ENCODE results near the gene PIGC. TPM values are rescaled to one million over a fixed set of nuclear protein-coding genes. Genes with fewer than 3 reads are reported as not detected.

The PIGC gene
- total and polyA plus RNA-seq, 10 of the 15 experiments (the other 5 are each of a cell fraction or from before 2014, with no cell fraction given): 11.0 to 37.3 (median 19.6) TPM

DNA sequence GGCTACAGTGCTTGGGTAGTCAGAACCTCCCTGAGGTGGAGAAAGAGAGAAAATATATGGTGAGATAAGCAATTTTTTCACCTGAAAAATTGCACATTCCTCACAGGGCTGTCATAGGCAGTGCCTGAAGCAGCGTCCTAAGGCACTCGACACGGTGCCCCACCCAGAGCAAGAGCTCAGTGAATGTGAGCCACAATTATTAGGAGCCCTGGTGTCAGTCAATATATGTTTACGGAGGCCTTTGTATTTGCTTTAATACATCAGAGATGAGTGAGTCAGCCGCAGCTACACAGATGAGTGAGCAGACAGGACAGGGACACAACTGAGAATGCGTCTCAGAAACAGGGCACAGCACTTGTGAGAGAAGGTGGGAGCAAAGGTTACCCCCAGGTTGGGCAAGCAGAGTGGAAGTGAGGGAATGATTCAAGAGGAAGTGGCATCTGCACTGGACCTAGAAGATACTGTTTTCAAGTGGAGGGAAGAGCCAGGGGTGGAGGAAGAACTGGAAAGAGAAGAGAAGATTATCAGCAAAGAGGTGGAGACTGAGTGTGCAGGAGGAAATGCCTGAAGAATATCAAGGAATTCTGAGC lies 5.2 kb upstream of the PIGC start:
- Histone ChIP-seq H2AFZ (ENCODE audit: control insufficient read depth, low read depth, low read length) (no peak overlapping the region), H3K4me1 (ENCODE audit: control insufficient read depth, insufficient read depth, low read length) (no peaks in the 10 kb centered on the region), H4K20me1 (ENCODE audit: control insufficient read depth, insufficient read depth) (no peaks in the 10 kb centered on the region), H3K4me2 (ENCODE audit: control insufficient read depth, insufficient read depth) (no peak overlapping the region), H3K4me3 (no peak overlapping the region), H3K79me2 (ENCODE audit: control insufficient read depth, insufficient read depth, low read length) (no peaks in the 10 kb centered on the region), H3K27me3 (replicated peaks in 1 of 2; ENCODE audit: control insufficient read depth in 2 of 2, insufficient read depth in 2 of 2, low read length in 1 of 2) (no peaks in the 10 kb centered on the region; a peak in 1 of 4 replicates), H3K36me3 (ENCODE audit: control insufficient read depth in 2 of 2, insufficient read depth in 2 of 2, low read length in 1 of 2) (no peaks in the 10 kb centered on the region), H3K9me3 (replicated peaks; ENCODE audit: control insufficient read depth, insufficient read depth, low read length) (no peaks in the 10 kb centered on the region), H3K9ac (ENCODE audit: control insufficient read depth, insufficient read depth, low read length) (no peak overlapping the region), H3K27ac (ENCODE audit: control insufficient read depth, insufficient read depth) (no peak overlapping the region)
- no peak for ATAC-seq
- WGBS (ENCODE audit: insufficient coverage, insufficient replicate concordance, low lambda C conversion rate, missing lambda C conversion rate): 17% methylated on average over 6 of the region's 6 CpGs
- in situ Hi-C loops (cut with MboI): loop anchor here (25.0 kb wide), 1 partner anchor 662 kb away; the partner anchor contains the start of gene METTL13
- no peak for DNase-seq (ENCODE audit: low read depth, low spot score)
- SMC1A ChIA-PET (ENCODE audit: uncharacterized antibody, unreplicated experiment): interaction anchor here (0.8 to 1.4 kb wide), 3 partner anchors 278 to 397 kb away, joined by 3 to 5 read pairs (median 3); no protein-coding TSS in a partner anchor
- POLR2A ChIA-PET: no interaction called here
- CTCF ChIA-PET: interaction anchor here (1.5 to 5.9 kb wide), 2 partner anchors 12 to 270 kb away, joined by 3 to 48 read pairs; no protein-coding TSS in a partner anchor
- no peak for FAIRE-seq
- intact Hi-C loops (cut with micrococcal nuclease; ENCODE audit: unreplicated experiment): no loop called here
- RAD21 ChIA-PET (ENCODE audit: unreplicated experiment): interaction anchor here (1.9 kb wide), 1 partner anchor 271 kb away, joined by 11 read pairs; no protein-coding TSS in a partner anchor
- BruUV-seq (replicated peaks): no TSS peak
- TF ChIP-seq PML (IDR thresholded peaks at IDR 0.05; ENCODE audit: low read length) (no peak), SUZ12 (IDR thresholded peaks at IDR 0.05; ENCODE audit: unreplicated experiment) (no peak), YBX1 (IDR thresholded peaks at IDR 0.05) (no peak), POLR2AphosphoS2 (IDR thresholded peaks at IDR 0.05; ENCODE audit: low read depth, low read length) (no peak), EZH2 (IDR thresholded peaks at IDR 0.05; ENCODE audit: borderline replicate concordance, control insufficient read depth, low read depth, low read length) (no peak), NRF1 (conservative IDR thresholded peaks at IDR 0.05; ENCODE audit: low read depth, low read length) (no peak), IRF4 (IDR thresholded peaks at IDR 0.05; ENCODE audit: low read depth, low read length) (no peak)
- TF ChIP-seq, protein P1, sequence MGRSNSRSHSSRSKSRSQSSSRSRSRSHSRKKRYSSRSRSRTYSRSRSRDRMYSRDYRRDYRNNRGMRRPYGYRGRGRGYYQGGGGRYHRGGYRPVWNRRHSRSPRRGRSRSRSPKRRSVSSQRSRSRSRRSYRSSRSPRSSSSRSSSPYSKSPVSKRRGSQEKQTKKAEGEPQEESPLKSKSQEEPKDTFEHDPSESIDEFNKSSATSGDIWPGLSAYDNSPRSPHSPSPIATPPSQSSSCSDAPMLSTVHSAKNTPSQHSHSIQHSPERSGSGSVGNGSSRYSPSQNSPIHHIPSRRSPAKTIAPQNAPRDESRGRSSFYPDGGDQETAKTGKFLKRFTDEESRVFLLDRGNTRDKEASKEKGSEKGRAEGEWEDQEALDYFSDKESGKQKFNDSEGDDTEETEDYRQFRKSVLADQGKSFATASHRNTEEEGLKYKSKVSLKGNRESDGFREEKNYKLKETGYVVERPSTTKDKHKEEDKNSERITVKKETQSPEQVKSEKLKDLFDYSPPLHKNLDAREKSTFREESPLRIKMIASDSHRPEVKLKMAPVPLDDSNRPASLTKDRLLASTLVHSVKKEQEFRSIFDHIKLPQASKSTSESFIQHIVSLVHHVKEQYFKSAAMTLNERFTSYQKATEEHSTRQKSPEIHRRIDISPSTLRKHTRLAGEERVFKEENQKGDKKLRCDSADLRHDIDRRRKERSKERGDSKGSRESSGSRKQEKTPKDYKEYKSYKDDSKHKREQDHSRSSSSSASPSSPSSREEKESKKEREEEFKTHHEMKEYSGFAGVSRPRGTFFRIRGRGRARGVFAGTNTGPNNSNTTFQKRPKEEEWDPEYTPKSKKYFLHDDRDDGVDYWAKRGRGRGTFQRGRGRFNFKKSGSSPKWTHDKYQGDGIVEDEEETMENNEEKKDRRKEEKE (IDR thresholded peaks at IDR 0.05): no peak
- TF ChIP-seq, protein P2, sequence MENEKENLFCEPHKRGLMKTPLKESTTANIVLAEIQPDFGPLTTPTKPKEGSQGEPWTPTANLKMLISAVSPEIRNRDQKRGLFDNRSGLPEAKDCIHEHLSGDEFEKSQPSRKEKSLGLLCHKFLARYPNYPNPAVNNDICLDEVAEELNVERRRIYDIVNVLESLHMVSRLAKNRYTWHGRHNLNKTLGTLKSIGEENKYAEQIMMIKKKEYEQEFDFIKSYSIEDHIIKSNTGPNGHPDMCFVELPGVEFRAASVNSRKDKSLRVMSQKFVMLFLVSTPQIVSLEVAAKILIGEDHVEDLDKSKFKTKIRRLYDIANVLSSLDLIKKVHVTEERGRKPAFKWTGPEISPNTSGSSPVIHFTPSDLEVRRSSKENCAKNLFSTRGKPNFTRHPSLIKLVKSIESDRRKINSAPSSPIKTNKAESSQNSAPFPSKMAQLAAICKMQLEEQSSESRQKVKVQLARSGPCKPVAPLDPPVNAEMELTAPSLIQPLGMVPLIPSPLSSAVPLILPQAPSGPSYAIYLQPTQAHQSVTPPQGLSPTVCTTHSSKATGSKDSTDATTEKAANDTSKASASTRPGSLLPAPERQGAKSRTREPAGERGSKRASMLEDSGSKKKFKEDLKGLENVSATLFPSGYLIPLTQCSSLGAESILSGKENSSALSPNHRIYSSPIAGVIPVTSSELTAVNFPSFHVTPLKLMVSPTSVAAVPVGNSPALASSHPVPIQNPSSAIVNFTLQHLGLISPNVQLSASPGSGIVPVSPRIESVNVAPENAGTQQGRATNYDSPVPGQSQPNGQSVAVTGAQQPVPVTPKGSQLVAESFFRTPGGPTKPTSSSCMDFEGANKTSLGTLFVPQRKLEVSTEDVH (IDR thresholded peaks at IDR 0.05; ENCODE audit: low read depth, partially characterized antibody): no peak
- TF ChIP-seq, protein P3, sequence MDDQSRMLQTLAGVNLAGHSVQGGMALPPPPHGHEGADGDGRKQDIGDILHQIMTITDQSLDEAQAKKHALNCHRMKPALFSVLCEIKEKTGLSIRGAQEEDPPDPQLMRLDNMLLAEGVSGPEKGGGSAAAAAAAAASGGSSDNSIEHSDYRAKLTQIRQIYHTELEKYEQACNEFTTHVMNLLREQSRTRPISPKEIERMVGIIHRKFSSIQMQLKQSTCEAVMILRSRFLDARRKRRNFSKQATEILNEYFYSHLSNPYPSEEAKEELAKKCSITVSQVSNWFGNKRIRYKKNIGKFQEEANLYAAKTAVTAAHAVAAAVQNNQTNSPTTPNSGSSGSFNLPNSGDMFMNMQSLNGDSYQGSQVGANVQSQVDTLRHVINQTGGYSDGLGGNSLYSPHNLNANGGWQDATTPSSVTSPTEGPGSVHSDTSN (IDR thresholded peaks at IDR 0.05; ENCODE audit: insufficient replicate concordance, low read depth, low read length): no peak
- TF ChIP-seq, protein P4, sequence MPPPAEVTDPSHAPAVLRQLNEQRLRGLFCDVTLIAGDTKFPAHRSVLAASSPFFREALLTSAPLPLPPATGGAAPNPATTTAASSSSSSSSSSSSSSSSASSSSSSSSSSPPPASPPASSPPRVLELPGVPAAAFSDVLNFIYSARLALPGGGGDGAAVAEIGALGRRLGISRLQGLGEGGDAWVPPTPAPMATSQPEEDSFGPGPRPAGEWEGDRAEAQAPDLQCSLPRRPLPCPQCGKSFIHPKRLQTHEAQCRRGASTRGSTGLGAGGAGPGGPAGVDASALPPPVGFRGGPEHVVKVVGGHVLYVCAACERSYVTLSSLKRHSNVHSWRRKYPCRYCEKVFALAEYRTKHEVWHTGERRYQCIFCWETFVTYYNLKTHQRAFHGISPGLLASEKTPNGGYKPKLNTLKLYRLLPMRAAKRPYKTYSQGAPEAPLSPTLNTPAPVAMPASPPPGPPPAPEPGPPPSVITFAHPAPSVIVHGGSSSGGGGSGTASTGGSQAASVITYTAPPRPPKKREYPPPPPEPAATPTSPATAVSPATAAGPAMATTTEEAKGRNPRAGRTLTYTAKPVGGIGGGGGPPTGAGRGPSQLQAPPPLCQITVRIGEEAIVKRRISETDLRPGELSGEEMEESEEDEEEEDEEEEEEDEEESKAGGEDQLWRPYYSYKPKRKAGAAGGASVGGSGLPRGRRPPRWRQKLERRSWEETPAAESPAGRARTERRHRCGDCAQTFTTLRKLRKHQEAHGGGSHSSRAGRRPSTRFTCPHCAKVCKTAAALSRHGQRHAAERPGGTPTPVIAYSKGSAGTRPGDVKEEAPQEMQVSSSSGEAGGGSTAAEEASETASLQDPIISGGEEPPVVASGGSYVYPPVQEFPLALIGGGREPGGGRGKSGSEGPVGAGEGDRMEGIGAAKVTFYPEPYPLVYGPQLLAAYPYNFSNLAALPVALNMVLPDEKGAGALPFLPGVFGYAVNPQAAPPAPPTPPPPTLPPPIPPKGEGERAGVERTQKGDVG (CRISPR knock-in tag; IDR thresholded peaks at IDR 0.05): no peak

Measured in GM12878 (cell line).